NCI-H1092 (cell line): ENCODE measurements around the gene BSND.

Source experiments
- DNase-seq: peaks from one replicate; lab custom pipeline; 2025; lab: John Stamatoyannopoulos, UW

The BSND gene

GRCh38 chr1:54976747-54977146 is 22.0 kb upstream of the BSND start:
- DNase-seq = peak; percentile 18

GRCh38 chr1:54977533-54978297 is 21.0 kb upstream of the BSND start:
- no peak for DNase-seq

- DNase-seq = no peak
Measured at GRCh38 chr1:54978528-54979326, 20.0 kb upstream of the BSND start.

- DNase-seq = no peak
Measured at GRCh38 chr1:54979327-54979891, 19.3 kb upstream of the BSND start.

GRCh38 chr1:54980046-54980527 is 18.6 kb upstream of the BSND start:
- no peak for DNase-seq

GRCh38 chr1:54980528-54981241 is 18.0 kb upstream of the BSND start, which contains the start of gene TMEM61:
TSS of gene TMEM61 (plus strand) at chr1:54980628. CDS start at chr1:54981066, 438 bp downstream.
- no peak for DNase-seq

- DNase-seq = no peak
Measured at GRCh38 chr1:54981466-54981865, 17.3 kb upstream of the BSND start.

DNA sequence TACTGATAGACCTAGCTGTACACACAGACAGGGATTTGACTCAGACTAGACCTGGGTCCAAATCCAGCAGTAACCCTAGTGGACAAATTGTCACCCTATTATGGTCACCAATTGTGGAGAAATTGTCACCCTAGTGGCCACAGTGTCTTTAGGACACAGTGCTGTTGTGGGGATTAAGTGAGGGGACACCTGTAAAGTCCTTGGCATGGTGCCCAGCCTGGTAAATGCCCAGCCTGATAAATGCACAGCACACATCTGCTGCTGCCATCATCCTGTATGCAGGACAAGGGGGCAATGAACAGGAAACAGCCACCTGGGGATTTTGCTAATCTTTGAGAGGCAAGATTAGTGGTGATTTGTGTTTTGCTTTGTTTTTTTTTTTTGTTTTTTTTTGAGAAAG is 16.0 kb upstream of the BSND start:
- DNase-seq = peak; percentile 67

DNA sequence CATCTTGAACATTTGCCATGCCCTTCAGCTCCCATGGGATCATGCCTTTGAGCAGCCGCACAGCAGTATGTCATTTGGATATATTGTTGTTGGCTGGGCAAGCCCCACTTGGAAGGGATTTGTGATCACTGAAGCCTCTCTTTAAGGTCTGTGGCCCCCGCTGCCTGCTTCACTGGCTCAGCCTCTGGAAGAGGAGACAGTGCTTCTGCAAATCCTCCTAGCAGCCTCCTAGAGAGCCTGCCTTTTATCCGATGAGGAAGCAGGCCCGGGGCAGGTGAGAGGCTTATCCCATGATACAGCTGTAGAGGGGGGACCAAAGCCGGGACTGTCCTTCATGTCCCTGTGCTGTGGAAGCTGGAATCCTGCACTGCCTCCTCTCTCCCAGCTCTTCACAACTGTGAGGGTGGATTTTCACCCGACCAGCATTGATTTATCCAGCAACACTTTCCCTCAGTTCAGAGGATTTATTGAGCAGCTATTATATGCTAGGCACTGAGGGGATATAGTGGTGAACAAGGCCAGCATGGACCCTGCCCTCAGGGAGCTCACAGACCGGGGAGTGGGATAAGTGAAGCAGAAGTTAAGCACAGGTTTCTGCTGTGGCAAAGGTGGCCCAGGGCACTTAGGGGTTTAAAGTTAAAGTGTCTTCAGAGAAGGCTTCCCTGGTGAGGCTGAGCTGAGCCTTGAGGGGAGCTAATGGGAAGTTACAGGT is 14.4 kb upstream of the BSND start:
- DNase-seq = peak; percentile 42

GRCh38 chr1:54985556-54985955 is 13.2 kb upstream of the BSND start:
- no peak for DNase-seq

- DNase-seq = no peak
Measured at GRCh38 chr1:54986025-54986424, 12.7 kb upstream of the BSND start.

- no peak for DNase-seq
Measured at GRCh38 chr1:54986533-54986932, 12.2 kb upstream of the BSND start.

GRCh38 chr1:54987427-54987826 is 11.3 kb upstream of the BSND start:
- no peak for DNase-seq

GRCh38 chr1:54987919-54988705 is 10.6 kb upstream of the BSND start:
- DNase-seq = no peak

- DNase-seq = no peak
Measured at GRCh38 chr1:54988975-54989374, 9.8 kb upstream of the BSND start.

GRCh38 chr1:54989473-54989872 is 9.3 kb upstream of the BSND start:
- DNase-seq = peak; percentile 54

GRCh38 chr1:54989968-54990810 is 8.5 kb upstream of the BSND start:
- DNase-seq = no peak

DNA sequence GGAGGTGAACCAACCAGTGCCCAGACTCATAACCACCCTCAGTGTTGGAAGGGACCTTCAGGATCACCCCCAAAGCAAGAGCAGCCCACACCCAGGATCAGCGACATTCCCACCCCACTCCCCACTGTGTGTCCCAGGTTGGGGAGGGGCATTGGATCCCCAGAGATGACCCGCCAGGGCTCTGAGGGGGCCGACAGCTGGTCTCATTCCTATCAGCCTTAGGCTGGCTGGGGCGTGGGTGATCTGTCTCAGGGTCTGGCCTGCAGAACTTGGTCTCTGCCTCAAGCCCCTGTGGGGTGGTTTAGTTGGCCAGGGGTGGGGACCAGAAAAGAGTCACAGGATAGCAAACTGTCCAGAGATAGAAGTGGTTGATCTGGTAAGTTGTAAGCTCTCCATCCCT is 7.8 kb upstream of the BSND start:
- DNase-seq = no peak

DNA sequence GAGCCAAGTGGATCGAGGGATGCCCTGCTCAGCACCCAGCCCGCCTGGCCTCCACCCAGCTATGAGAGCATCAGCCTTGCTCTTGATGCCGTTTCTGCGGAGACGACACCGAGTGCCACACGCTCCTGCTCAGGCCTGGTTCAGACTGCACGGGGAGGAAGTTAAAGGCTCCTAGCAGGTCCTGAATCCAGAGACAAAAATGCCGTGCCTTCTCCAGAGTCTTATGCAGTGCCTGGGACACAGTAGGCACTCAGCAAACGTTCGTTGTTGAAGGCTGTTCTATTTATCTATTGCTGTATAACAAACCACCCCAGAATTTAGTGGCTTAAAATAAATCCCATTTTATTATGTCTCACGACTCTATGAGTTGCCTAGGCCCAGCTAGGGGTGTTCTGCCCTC is 6.8 kb upstream of the BSND start:
- DNase-seq = no peak

DNA sequence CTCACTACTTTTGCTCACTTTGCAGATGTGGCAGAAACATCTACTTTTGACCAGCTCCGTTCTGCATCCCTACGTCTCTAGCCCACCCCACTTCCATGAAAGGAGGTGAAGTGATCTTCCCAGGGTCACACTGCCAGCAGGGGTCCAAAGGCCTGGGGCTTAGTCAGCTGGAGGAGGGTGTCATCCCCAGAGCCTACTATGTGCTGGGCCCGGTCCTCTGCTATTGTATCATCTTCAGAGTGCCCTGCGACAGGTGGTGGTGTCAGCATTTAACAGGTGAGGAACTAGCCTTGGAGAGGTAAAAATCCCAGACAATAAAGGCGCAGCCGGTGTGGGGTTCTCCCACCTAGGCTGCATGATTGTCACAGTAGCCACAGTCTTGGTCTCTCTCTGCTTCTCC is 5.6 kb upstream of the BSND start:
- no peak for DNase-seq
